Ovary (tissue), 9 donors: ENCODE results near the gene DNAJC1. TPM values are rescaled to one million over a fixed set of nuclear protein-coding genes. Genes with fewer than 3 reads are reported as not detected.

ENCODE experiments used
- DNase-seq, 5 donors: peaks; one replicate each; pipeline ENCODE4 v3.0.0-alpha.2; 2019 to 2020
- H3K27ac ChIP-seq, 2 donors: fragments of 200-600 bp; one replicate each; pipeline versions ENCODE4 v1.5.1 to v1.8.0; 2019 to 2022
- H3K27me3 ChIP-seq: fragments of 200-600 bp; one replicate; pipeline ENCODE4 v1.8.0; 2022
- H3K36me3 ChIP-seq: fragments of 200-600 bp; sonication (generic); one replicate; pipeline ENCODE4 v1.5.1; 2019
- H3K4me1 ChIP-seq: one replicate; pipeline ENCODE4 v1.8.1; 2013; ENCODE audit warnings: mild to moderate bottlenecking, moderate library complexity; ENCODE audit not compliant: insufficient read depth
- H3K4me3 ChIP-seq: fragments of 200-600 bp; sonication (generic); one replicate; pipeline ENCODE4 v1.5.1; 2017
- H3K9me3 ChIP-seq, 2 donors: fragments of 200-600 bp in 1 of 2; sonication (generic) in 1 of 2; one replicate each; pipeline versions ENCODE4 v1.5.1 to v1.8.1; 2013 to 2019; ENCODE audit warnings: mild to moderate bottlenecking in 1 of 2, moderate library complexity in 1 of 2
- CTCF ChIP-seq, 3 donors: fragments of 450-650 bp in 2 of 3; fragments of 200-600 bp in 1 of 3; IDR thresholded peaks; one replicate each; pipeline versions ENCODE4 v1.5.1 to v1.8.0; 2016 to 2022; ENCODE audit warnings: antibody characterized with exemption in 3 of 3, mild to moderate bottlenecking in 1 of 3
- EP300 ChIP-seq: sonication (generic); formaldehyde crosslinking; IDR thresholded peaks from one replicate; pipeline ENCODE4 v1.6.1; 2017; ENCODE audit warnings: antibody characterized with exemption
- POLR2A ChIP-seq: fragments of 450-650 bp; IDR thresholded peaks from one replicate; pipeline ENCODE4 v1.6.1; 2017; ENCODE audit warnings: antibody characterized with exemption, mild to moderate bottlenecking, moderate library complexity
- WGBS, 3 donors: extraction: QIAGEN DNeasy Blood & Tissue Kit in 1 of 3; methylation state at CpG; one replicate each; pipeline versions ENCODE4 v1.1.5 to v1.1.7; 2013 to 2017; 5-methylcytosine and 5-hydroxymethylcytosine counted together
- intact Hi-C, 4 donors: fragments of 100-400 bp; cut with DNase I; formaldehyde crosslinking; loops; one replicate each; pipeline versions ENCODE4 v1.11.0 to v1.15.1; 2022 to 2023
- polyA plus RNA-seq, 2 donors: library from polyadenylated mRNA; stranded (reverse); fragments of 200-250 nt in 1 of 2; fragments of 350-450 nt in 1 of 2; fragmentation: Illumina TruSeq in 1 of 2; extraction: RNeasy Lipid Tissue Mini Kit (QIAGEN cat#74804) in 1 of 2; gene quantifications; one replicate each; pipeline ENCODE4 v1.2.3, GENCODE V29; 2013 to 2014
- total RNA-seq, 7 donors: library from RNA; depleted of rRNA in 2 of 7; stranded (reverse); fragments of >200 nt in 2 of 7; fragmentation: NEBNext Ultra II Directional in 3 of 7; extraction: Animal tissue kit (Norgen Biotek cat#: 25700) in 3 of 7; gene quantifications; one replicate each; pipeline versions ENCODE4 v1.1.0 to v1.2.4, GENCODE V29; 2016 to 2023
- donor health status: DM: no; HTN: no; CAD: no; lungs with moderate emphysema.
- donor health status: DM: no; HTN: no; CAD: no.
- donor health status: Bipolar disorder and iron deficiency.
- donor health status: DM: yes; HTN: yes; CAD: no.
- donor health status: DM: no; HTN: no; CAD: no.
- donor health status: DM: yes; HTN: yes; CAD: no.

The DNAJC1 gene
- total and polyA plus RNA-seq, 9 donors, result 18.8 to 62.7 (median 21.0) TPM

- intact Hi-C loops, result no loop called here
- DNase-seq, result no peak
- no peak overlapping the region for H3K4me3 ChIP-seq
- no peaks in the 10 kb centered on the region for H3K27me3 ChIP-seq
- 94 to 95% (median 95%) methylated on average over 4 of the region's 4 CpGs for WGBS, 3 donors
- TF ChIP-seq EP300 (no peak), POLR2A (no peak), CTCF (IDR thresholded peaks at IDR 0.05) (no peak)
- no peaks in the 10 kb centered on the region for H3K36me3 ChIP-seq
- no peak overlapping the region for H3K27ac ChIP-seq
- H3K9me3 ChIP-seq, result no peaks in the 10 kb centered on the region
- no peaks in the 10 kb centered on the region for H3K4me1 ChIP-seq
These were observed 108.7 kb downstream of the DNAJC1 start for GRCh38 chr10:21894648-21895342.

DNA sequence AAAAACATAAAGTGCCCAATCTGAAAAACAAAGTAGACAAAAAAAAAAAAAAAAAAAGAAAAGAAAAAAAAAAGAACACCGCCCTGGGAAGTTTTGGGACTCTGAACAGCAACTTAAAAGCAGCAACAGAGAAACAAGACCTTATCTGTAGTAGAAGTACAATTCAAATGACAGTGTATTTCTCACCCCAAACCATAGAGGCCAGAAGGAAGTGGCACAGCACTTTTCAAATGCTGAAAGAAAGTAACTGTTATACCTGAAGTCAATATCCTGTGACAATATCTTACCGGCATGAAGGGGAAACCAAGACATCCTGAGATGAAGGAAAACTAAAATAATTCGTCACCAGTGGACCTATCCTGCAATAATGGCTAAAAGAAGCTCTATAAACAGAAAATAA, 112.1 kb downstream of the DNAJC1 start:
- DNase-seq, result no peak
- TF ChIP-seq POLR2A (no peak), CTCF (IDR thresholded peaks at IDR 0.05) (no peak), EP300 (no peak)
- Histone ChIP-seq H3K36me3 (no peaks in the 10 kb centered on the region), H3K27ac (no peak overlapping the region), H3K9me3 (no peaks in the 10 kb centered on the region), H3K27me3 (no peaks in the 10 kb centered on the region), H3K4me1 (no peaks in the 10 kb centered on the region), H3K4me3 (no peak overlapping the region)
- intact Hi-C loops, result no loop called here
- WGBS, 3 donors, result 97% methylated on average over 3 of the region's 3 CpGs

DNA sequence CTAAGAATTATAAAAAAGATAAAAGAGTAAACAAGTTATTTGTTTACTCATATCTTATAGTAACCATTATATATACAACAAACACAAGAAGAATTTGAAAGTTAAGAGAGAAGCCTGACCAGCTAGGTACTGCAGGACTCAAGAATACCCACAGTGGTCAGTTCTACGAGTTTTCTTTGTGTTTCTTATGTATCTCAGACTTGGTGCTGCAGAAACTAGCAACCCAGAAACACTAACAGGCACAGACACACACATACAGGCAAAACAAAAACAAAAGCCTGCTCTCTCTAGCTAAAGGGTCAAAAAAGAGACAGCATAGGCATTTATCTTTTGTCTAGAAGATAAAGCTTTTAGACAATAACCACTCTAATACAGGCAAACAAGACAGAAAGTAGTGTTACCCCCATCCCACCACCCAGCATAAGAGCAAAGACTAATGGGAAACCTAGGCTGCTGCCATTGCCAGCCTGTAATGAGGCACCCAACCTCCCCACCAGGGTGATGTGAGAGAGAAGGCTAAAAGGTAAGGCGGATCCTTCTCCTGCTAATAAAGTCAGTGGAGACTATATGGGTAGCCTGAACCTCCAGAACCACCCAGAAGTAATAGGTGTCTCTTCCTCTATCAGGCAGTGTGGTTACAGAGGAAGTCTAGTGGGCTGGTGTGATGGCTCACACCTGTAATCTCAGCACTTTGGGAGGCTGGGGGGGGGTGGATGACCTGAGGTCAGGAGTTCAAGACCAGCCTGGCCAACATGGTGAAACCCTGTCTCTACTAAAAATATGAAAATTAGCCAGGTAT, 113.9 kb downstream of the DNAJC1 start:
- Histone ChIP-seq H3K4me3 (no peak overlapping the region), H3K9me3 (no peaks in the 10 kb centered on the region), H3K4me1 (no peaks in the 10 kb centered on the region), H3K36me3 (no peaks in the 10 kb centered on the region), H3K27ac (no peak overlapping the region), H3K27me3 (no peaks in the 10 kb centered on the region)
- TF ChIP-seq POLR2A (no peak), EP300 (no peak), CTCF (IDR thresholded peaks at IDR 0.05) (no peak)
- DNase-seq, result no peak
- 88 to 92% (median 91%) methylated on average over 2 of the region's 2 CpGs for WGBS, 3 donors
- intact Hi-C loops, result no loop called here

GRCh38 chr10:21888959-21889358, 114.6 kb downstream of the DNAJC1 start:
- intact Hi-C loops, result no loop called here
- Histone ChIP-seq H3K27me3 (no peaks in the 10 kb centered on the region), H3K4me1 (no peaks in the 10 kb centered on the region), H3K36me3 (no peaks in the 10 kb centered on the region), H3K27ac (no peak overlapping the region), H3K4me3 (no peak overlapping the region), H3K9me3 (no peaks in the 10 kb centered on the region)
- DNase-seq, result no peak
- 76 to 85% (median 78%) methylated on average over 5 of the region's 5 CpGs for WGBS, 3 donors
- TF ChIP-seq CTCF (IDR thresholded peaks at IDR 0.05) (no peak), EP300 (no peak), POLR2A (no peak)
